G401 (cell line): Measurements from ENCODE around the gene SGPP2. TPM values are rescaled to one million over a fixed set of nuclear protein-coding genes. Genes with fewer than 3 reads are reported as not detected.

ENCODE experiments used
- DNase-seq: peaks from one replicate; pipeline ENCODE4 v3.0.0-alpha.2; 2015; ENCODE audit warnings: low spot score
- in situ Hi-C: cut with HindIII; loops from 2 replicates; pipeline ENCODE4 v1.10.0; 2016; ENCODE audit warnings: low sequenced_read_pairs, mixed read lengths
- total RNA-seq: library from RNA; depleted of rRNA; stranded (reverse); fragments of >200 nt; shearing (Covaris generic); gene quantifications from 2 replicates; pipeline ENCODE4 v1.2.3, GENCODE V29; 2014

Gene SGPP2
- total RNA-seq, 1 experiment from 2014 or later: not detected

DNA sequence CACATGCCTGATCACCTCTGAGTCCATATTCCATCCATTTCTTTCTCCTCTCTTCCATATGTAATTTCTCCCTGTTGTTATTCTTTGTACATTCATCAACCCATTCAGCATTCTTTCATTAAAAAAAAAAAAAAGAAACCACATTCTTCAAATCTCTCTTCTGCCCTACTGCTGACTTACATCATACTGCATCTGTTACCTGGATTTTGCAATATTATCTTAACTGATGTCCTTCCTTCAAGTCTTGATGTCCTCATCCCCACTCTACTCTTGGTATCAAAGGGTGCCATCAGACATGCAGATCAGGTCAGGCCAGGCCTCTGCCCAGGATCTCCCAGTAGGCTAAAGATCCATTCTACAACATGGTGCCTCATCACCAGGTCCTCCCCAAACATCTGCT is 90.6 kb downstream of the SGPP2 start:
- no peak for DNase-seq
- in situ Hi-C loops: no loop called here

- DNase-seq: peak; percentile 47
- in situ Hi-C loops: no loop called here
These were observed 94.4 kb downstream of the SGPP2 start for GRCh38 chr2:222518570-222519381.

- in situ Hi-C loops: no loop called here
- no peak for DNase-seq
These were observed 96.8 kb downstream of the SGPP2 start for GRCh38 chr2:222521099-222521498.

- no peak for DNase-seq
- in situ Hi-C loops: no loop called here
These were observed 97.7 kb downstream of the SGPP2 start for GRCh38 chr2:222522082-222522481.

GRCh38 chr2:222523783-222524544 is 99.6 kb downstream of the SGPP2 start:
- no peak for DNase-seq
- in situ Hi-C loops: no loop called here

DNA sequence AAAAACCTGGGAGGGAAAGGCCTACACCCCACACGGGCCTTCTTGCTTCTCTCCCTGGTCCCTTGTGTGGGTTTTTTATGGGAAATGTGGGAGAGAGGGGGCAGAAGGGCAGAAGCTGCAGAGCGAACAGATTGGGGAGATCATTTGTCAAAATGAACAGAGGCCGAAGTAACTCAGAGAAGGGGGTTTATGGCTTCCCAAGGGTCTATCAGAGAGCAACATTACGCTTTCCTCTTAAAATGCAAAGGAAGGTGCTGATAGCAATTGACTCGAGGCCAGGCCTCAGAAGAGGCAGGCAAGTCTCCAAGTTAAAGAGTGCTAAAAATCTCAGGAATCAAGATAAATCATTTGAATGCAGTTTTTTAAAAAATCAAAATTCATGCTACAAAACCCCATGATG is 101.5 kb downstream of the SGPP2 start:
- in situ Hi-C loops: no loop called here
- DNase-seq: no peak

DNA sequence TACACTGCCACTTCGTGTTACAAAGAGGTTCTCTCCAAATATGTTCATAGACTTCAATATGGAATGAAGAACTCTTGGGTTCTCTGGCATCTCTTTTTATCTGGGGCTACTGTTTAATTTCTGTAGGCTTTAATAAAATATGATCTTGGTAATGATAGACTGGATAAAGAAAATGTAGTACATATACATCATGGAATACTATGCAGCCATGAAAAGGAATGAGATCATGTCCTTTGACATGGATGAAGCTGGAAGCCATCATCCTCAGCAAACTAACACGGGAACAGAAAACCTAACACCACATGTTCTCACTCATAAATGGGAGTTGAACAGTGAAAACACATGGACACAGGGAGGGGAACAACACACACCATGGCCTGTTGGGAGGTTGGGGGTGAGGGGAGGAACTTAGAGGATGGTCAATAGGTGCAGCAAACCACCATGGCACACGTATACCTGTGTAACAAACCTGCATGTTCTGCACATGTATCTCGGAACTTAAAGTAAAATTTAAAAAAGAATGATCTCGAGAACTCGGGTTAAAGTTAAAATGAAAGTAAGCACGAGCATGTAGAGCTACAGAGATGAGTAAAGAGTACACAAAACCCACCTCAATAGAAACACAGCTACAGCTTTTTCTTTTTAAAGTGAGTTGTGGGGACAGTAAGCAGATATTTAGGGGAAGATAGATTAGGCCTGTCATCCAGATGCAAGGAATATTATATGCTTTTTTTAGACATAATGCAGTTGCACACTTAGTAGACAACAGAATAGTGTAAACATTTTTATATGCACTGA is 102.3 kb downstream of the SGPP2 start:
- DNase-seq: no peak
- in situ Hi-C loops: no loop called here

- DNase-seq: no peak
- in situ Hi-C loops: no loop called here
These were observed 108.0 kb downstream of the SGPP2 start for GRCh38 chr2:222532315-222532714.

- in situ Hi-C loops: no loop called here
- peak; percentile 54 for DNase-seq
These were observed 111.1 kb downstream of the SGPP2 start for GRCh38 chr2:222535477-222535876.

GRCh38 chr2:222538535-222538934 is 114.2 kb downstream of the SGPP2 start:
- in situ Hi-C loops: no loop called here
- no peak for DNase-seq

DNA sequence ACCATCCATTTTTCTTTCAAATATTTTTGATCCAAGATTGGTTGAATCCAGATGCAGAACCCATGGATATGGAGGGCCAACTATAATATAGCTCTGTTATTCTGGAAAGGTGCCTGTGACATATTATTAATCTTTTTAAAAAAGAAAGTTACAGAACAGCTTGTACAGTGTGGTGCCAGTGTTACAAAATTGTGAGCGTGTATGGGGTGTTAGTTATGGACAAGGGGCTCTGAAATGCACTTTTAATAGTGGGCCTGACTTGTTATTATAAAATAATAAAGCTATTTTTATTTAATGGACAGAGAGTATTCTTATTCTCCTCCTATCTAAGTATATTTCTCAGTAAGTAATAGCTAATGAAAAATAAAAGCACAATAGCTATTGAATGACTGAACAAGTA is 120.3 kb downstream of the SGPP2 start:
- in situ Hi-C loops: no loop called here
- DNase-seq: no peak

DNA sequence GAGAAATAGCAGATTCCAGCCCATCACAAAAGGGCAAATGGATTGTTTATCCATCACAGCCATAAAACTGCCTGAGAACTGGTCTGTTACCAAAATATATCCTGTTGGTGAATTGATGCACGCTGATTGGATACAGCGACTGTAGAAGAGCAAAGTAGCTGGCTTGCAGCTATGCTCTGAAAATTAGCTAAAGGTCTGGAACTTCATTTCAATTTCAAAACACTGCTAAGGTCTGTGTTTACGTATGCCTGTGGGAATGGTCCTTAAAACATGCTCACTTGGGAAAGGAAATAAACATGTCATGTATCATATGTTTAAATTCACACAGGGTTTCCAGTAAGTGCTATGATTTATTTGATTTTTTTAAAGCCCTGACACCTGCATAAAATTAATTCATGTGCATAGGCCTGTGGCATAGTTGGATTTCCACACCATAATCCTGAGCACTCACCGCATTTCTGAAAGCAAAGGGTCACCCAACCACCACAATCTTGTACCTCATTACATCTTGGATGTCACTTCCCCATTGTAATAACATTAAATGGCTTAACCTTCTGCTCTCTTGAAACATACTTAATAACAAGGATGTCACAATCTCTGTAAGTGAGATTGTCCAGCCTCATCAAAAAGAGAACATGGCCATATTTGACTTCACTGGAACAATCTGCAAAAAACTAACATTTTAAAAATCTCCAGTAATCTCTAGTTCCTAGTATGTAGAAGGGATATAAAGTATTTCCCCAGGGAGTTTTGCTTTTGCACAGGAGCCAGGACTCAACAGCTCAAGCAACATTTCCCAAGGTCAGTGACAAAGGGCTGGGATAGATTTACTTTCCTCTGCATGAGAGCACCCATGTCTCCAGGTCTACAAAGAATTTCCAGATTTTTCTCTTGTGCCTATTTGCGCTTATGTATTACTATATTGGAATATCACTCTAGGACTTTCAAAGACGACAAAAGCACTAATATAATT is 121.8 kb downstream of the SGPP2 start:
- in situ Hi-C loops: no loop called here
- no peak for DNase-seq

DNA sequence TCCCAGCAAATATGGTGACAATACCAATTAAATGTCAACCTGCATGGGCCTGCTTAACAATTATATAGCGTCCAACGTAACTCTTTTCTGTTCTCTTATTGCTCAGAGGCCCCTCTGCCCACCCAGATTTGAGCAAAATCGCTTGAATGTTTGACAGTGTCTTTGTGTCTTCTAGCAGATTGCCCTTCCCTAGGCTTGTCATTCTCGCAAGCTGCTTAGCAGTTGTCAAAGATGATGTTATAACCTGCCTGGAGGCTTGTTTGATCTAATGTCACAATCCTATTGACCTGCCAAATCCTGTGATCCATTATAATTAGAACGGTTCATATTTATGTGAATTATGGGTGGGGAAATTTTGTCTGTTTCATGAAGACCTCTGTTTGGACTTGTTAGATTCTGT is 122.7 kb downstream of the SGPP2 start:
- DNase-seq: no peak
- in situ Hi-C loops: no loop called here

- in situ Hi-C loops: no loop called here
- DNase-seq: peak; percentile 83
These were observed 124.6 kb downstream of the SGPP2 start for GRCh38 chr2:222548992-222549391.

DNA sequence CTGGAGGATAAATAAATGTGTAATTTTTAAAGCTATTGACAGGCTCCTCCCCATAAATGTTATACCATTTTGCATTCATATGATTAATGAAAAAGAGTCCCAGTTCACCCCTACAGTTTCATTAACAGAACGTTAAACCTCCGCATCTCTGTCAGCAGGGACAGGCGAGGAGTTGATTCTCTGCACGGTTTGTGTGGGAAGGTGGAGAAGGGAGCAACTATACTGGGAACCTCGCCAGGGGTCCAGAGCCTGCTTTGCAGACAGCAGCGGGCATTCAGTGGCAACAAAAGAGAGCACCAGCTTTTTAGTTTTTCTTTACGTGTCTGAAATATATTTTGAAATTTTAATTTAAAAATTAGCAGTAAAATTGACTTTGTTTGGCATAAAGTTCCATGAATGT is 130.2 kb downstream of the SGPP2 start:
- peak; percentile 30 for DNase-seq
- in situ Hi-C loops: no loop called here

DNA sequence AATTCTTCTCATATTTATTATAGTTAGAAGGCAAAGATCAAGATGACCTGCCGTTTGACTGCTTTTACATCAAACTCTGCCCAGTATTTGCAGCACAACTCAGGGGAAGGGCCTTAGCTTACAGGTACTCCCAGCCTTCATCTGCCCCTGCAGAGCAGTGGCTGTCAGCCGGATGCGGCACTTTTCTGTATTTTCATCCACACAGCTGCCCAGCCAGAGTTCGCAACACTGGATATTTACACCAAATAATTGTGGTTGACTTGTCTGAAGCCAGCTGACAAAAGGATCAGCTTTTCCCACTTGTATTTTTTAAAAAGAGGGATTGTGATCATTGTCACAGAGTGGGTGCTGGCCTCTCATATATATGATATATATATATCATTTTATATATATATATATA is 136.8 kb downstream of the SGPP2 start:
- in situ Hi-C loops: no loop called here
- no peak for DNase-seq

- DNase-seq: peak; percentile 74
- in situ Hi-C loops: no loop called here
These were observed 137.7 kb downstream of the SGPP2 start for GRCh38 chr2:222561817-222562645.
